Measurements from ENCODE around the gene ZBTB11. TPM values are rescaled to one million over a fixed set of nuclear protein-coding genes. Genes with fewer than 3 reads are reported as not detected.
A peak's percentile ranks its signal among the peaks of the same experiment; 100 is the strongest.
"Not testable (repeated sequence)": the region's sequence is repeated elsewhere in the genome, so short reads cannot be mapped to it uniquely, and the experiment has no call there.

The ZBTB11 gene
- total and polyA plus RNA-seq, 10 donors = 7.5 to 43.7 (median 25.1) TPM

- WGBS, 5 donors = 77 to 96% (median 84%) methylated on average over 1 of the region's 1 CpG
- H3K27me3 ChIP-seq (replicated peaks in 1 of 7) = no peaks in the 10 kb centered on the region
- peaks cover 0 to 8% (median 5%) of the 10 kb centered on the region in 8 donors for H3K9me3 ChIP-seq
- no peak overlapping the region for H3K27ac ChIP-seq
- intact Hi-C loops (cut with DNase I; ENCODE audit: low total_unique reads) = no loop called here
- no peak for DNase-seq
- no peaks in the 10 kb centered on the region for H3K36me3 ChIP-seq
- no peak for TF ChIP-seq CTCF (IDR thresholded peaks at IDR 0.05 in 8 of 11, conservative IDR thresholded peaks at IDR 0.05 in 3 of 11)
- H3K4me3 ChIP-seq = no peak overlapping the region
- H3K4me1 ChIP-seq = no peaks in the 10 kb centered on the region
Measured at GRCh38 chr3:101618726-101619125, 58.2 kb downstream of the ZBTB11 start.

DNA sequence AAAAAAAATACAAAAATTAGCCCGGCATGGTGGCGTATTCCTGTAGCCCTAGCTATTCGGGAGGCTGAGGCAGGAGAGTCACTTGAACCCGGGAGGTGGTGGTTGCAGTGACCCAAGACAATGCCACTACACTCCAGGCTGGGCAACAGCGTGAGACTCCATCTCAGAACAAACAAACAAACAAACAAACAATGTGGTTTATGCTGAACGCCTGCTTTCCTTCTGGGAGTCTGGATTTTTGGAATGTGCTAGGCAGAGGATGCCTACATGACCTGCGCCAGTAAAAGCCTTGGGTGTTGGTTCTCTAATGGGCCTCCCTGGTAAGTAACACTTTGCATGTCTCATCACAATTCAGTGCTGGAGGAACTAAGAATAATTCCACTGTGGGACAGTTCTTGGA is 59.5 kb downstream of the ZBTB11 start:
- TF ChIP-seq CTCF (IDR thresholded peaks at IDR 0.05 in 8 of 11, conservative IDR thresholded peaks at IDR 0.05 in 3 of 11) (no peak), POLR2AphosphoS5 (IDR thresholded peaks at IDR 0.05) (no peak), POLR2A (IDR thresholded peaks at IDR 0.05) (no peak)
- no peak overlapping the region for H3K27ac ChIP-seq
- H3K27me3 ChIP-seq (replicated peaks in 1 of 7) = no peaks in the 10 kb centered on the region
- H3K4me3 ChIP-seq = no peak overlapping the region
- H3K4me1 ChIP-seq = no peaks in the 10 kb centered on the region
- WGBS, 5 donors = 83 to 91% (median 89%) methylated on average over 7 of the region's 7 CpGs
- peaks cover 0 to 8% (median 5%) of the 10 kb centered on the region in 8 donors for H3K9me3 ChIP-seq
- no peaks in the 10 kb centered on the region for H3K36me3 ChIP-seq
- intact Hi-C loops (cut with DNase I; ENCODE audit: low total_unique reads) = no loop called here
- DNase-seq = no peak

GRCh38 chr3:101615525-101615924 is 61.4 kb downstream of the ZBTB11 start:
- WGBS, 5 donors = 88 to 93% (median 92%) methylated on average over 6 of the region's 6 CpGs
- Histone ChIP-seq H3K27me3 (replicated peaks in 1 of 7) (no peaks in the 10 kb centered on the region), H3K36me3 (no peaks in the 10 kb centered on the region), H3K9me3 (peaks cover 0 to 8% (median 5%) of the 10 kb centered on the region in 8 donors), H3K4me3 (no peak overlapping the region), H3K4me1 (no peaks in the 10 kb centered on the region), H3K27ac (no peak overlapping the region)
- no peak for TF ChIP-seq POLR2A (IDR thresholded peaks at IDR 0.05)
- no peak for TF ChIP-seq CTCF (IDR thresholded peaks at IDR 0.05 in 8 of 11, conservative IDR thresholded peaks at IDR 0.05 in 3 of 11)
- no peak for TF ChIP-seq POLR2AphosphoS5 (IDR thresholded peaks at IDR 0.05)
- intact Hi-C loops (cut with DNase I; ENCODE audit: low total_unique reads) = no loop called here
- DNase-seq = peak; percentile 39

DNA sequence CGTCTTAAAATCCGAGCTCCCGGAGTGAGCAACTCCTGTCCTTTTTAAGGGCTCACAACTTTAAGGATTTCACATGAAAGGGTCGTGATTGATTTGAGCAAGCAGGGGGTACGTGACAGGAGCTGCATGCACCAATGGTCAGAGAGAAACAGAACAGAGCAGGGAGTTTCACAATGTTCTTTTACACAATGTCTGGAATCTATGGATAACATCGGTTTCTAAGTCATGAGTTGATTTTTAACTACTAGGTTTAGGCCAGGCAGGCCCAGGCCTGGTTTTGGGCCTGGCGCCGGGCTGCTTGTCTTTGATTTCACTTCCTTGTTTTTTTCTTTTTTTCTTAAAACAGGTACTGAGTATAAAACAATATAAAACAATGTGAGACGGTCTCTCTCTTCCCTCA is 63.9 kb downstream of the ZBTB11 start:
- H3K4me3 ChIP-seq; H3K4me1 ChIP-seq; H3K36me3 ChIP-seq; H3K27me3 ChIP-seq (replicated peaks in 1 of 7); H3K9me3 ChIP-seq; H3K27ac ChIP-seq; intact Hi-C loops (cut with DNase I; ENCODE audit: low total_unique reads): not testable (repeated sequence)
- DNase-seq = peak; percentile 63
- WGBS, 5 donors = 80 to 89% (median 86%) methylated on average over 8 to 9 of the region's 9 CpGs

- Histone ChIP-seq H3K9me3 (no peaks in the 10 kb centered on the region), H3K4me1 (no peaks in the 10 kb centered on the region), H3K4me3 (no peak overlapping the region), H3K36me3 (no peaks in the 10 kb centered on the region), H3K27ac (no peak overlapping the region), H3K27me3 (replicated peaks in 1 of 7) (no peaks in the 10 kb centered on the region)
- DNase-seq = no peak
- TF ChIP-seq POLR2AphosphoS5 (IDR thresholded peaks at IDR 0.05) (no peak), CTCF (IDR thresholded peaks at IDR 0.05 in 8 of 11, conservative IDR thresholded peaks at IDR 0.05 in 3 of 11) (no peak), POLR2A (IDR thresholded peaks at IDR 0.05) (no peak)
- intact Hi-C loops (cut with DNase I; ENCODE audit: low total_unique reads) = no loop called here
- 79 to 93% (median 88%) methylated on average over 2 of the region's 2 CpGs for WGBS, 5 donors
Measured at GRCh38 chr3:101611023-101611422, 65.9 kb downstream of the ZBTB11 start.

DNA sequence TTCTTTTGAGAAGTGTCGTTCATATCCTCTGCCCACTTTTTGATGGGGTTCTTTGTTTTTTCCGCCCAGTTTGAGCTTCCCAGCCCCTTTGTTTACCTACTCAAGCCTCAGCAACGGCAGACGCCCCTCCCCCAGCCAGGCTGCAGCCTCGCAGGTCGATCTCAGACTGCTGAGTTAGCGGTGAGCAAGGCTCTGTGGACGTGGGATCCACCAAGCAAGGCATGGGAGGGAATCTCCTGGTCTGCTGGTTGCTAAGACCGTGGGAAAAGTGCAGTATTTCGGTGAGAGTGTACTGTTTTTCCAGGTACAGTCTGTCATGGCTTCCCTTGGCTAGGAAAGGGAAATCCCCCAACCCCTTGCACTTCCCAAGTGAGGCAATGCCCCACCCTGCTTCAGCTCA is 71.5 kb downstream of the ZBTB11 start:
- H3K9me3 ChIP-seq; intact Hi-C loops (cut with DNase I; ENCODE audit: low total_unique reads); H3K27ac ChIP-seq; H3K4me3 ChIP-seq; DNase-seq; H3K4me1 ChIP-seq; H3K27me3 ChIP-seq (replicated peaks in 1 of 7); H3K36me3 ChIP-seq: not testable (repeated sequence)
- 79 to 84% (median 82%) methylated on average over 10 of the region's 10 CpGs for WGBS, 5 donors
